ENCODE data around the gene C4B. TPM values are rescaled to one million over a fixed set of nuclear protein-coding genes. Genes with fewer than 3 reads are reported as not detected.
A peak's percentile ranks its signal among the peaks of the same experiment; 100 is the strongest.
"Not testable (repeated sequence)": the region's sequence is repeated elsewhere in the genome, so short reads cannot be mapped to it uniquely, and the experiment has no call there.

Gene C4B
- 17.6 and 59.1 TPM in 2 replicates for total RNA-seq (2011; cell fraction: chromatin; rRNA removed; ENCODE audit: low replicate concordance)
- total RNA-seq (2011; cell fraction: nucleolus; rRNA removed), result 28.7 and 30.2 TPM in 2 replicates
- total RNA-seq (2011; cell fraction: nucleoplasm; rRNA removed), result 20.5 and 23.3 TPM in 2 replicates
- 4.9 and 6.0 TPM in 2 replicates for total RNA-seq (2014; rRNA removed)
- total RNA-seq (2014; rRNA removed; fragmentation: Illumina TruSeq; extraction: Trizol), result 2.4 and 3.3 TPM in 2 replicates
- 7.0 and 7.4 TPM in 2 replicates for total RNA-seq (2015; rRNA removed; fragmentation: Illumina TruSeq; extraction: Trizol)
- 8.5 and 8.8 TPM in 2 replicates for total RNA-seq (2021)
- 7.4 and 14.4 TPM in 2 replicates for polyA plus RNA-seq (2011; rRNA removed)
- polyA plus RNA-seq (2011; cell fraction: cytosol; rRNA removed), result 9.6 and 14.8 TPM in 2 replicates
- 52.4 and 74.8 TPM in 2 replicates for polyA plus RNA-seq (2011; cell fraction: nucleus; rRNA removed)
- polyA plus RNA-seq (2012), result 9.3 and 10.8 TPM in 2 replicates
- 5.4 and 7.2 TPM in 2 replicates for polyA plus RNA-seq (2014; fragmentation: Illumina TruSeq; extraction: Trizol)
- under 1 TPM; 0.32 to 0.52 TPM for polyA plus RNA-seq (2014; fragmentation: Nextera tagmentation; extraction: Ambion mirVana)
- 6.0 and 6.9 TPM in 2 replicates for polyA plus RNA-seq (2014; rRNA removed)
- 6.6 and 10.2 TPM in 2 replicates for polyA minus RNA-seq (2011; rRNA and poly(A)+ RNA removed)
- polyA minus RNA-seq (2011; cell fraction: cytosol; rRNA and poly(A)+ RNA removed), result 3.5 and 4.3 TPM in 2 replicates
- 14.1 and 29.7 TPM in 2 replicates for polyA minus RNA-seq (2011; cell fraction: nucleus; rRNA and poly(A)+ RNA removed)
- Bru-seq, nascent RNA, result percentile 12 among the genes with signal in this experiment
- percentile 5 among the genes with signal in this experiment for BruChase-seq, experiment 1, labeled RNA remaining after a 2-hour chase
- percentile 13 among the genes with signal in this experiment for BruChase-seq, experiment 2, labeled RNA remaining after a 6-hour chase
- long read RNA-seq, experiment 1, partial matches to known transcripts, result 1 of 1 reads
- long read RNA-seq, experiment 1, other reads (novel, unspliced or antisense), result 0 of 1 reads
- long read RNA-seq, experiment 2, partial matches to known transcripts, result 1 of 2 reads
- long read RNA-seq, experiment 2, other reads (novel, unspliced or antisense), result 1 of 2 reads
- long read RNA-seq, experiment 3, partial matches to known transcripts, result 3 of 4 reads
- long read RNA-seq, experiment 3, other reads (novel, unspliced or antisense), result 1 of 4 reads

DNA sequence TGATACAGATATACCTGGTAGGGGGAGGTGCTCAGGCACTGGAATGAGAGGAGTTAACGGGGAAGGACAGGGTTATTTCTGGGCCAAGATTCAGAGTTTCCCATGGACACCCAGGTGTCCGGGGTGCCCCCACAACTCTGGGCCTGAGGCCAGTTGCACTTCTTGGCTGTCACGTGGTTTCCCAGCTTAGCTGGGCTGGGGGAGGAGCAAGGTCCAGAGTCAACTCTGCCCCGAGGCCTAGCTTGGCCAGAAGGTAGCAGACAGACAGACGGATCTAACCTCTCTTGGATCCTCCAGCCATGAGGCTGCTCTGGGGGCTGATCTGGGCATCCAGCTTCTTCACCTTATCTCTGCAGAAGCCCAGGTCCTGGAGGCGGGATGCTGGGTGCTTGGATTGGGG lies at the start of gene C4B:
Gene C4B, plus strand, starts transcription at position 249 of the 400 bp plus-strand sequence. Its CDS starts 51 bp downstream, at position 300.
- H3K9me1 ChIP-seq (ENCODE audit: control insufficient read depth, insufficient read depth, low read length); H3K4me3 ChIP-seq; in situ Hi-C loops (cut with MboI); H4K20me1 ChIP-seq (replicated peaks; ENCODE audit: control insufficient read depth, insufficient read depth, low read length); H3K9me3 ChIP-seq (replicated peaks; ENCODE audit: control insufficient read depth, insufficient read depth, low read depth, low read length); H3K4me1 ChIP-seq (replicated peaks in 1 of 2; ENCODE audit: control insufficient read depth in 2 of 2, insufficient read depth in 2 of 2, low read length in 2 of 2); H3K4me2 ChIP-seq (ENCODE audit: insufficient read depth, low read length); POLR2A ChIA-PET; H2AFZ ChIP-seq (ENCODE audit: low read depth, low read length); DNase-seq (ENCODE audit: extremely low read depth in 1 of 4, low spot score in 3 of 4); H3K27me3 ChIP-seq (ENCODE audit: control insufficient read depth in 2 of 2, insufficient read depth in 2 of 2, low read length in 2 of 2); H3K79me2 ChIP-seq (ENCODE audit: control insufficient read depth, insufficient read depth, low read length); H3K9ac ChIP-seq (ENCODE audit: insufficient read depth in 1 of 2, low read depth in 2 of 2, low read length in 2 of 2); BruUV-seq (replicated peaks); H3K36me3 ChIP-seq (ENCODE audit: control insufficient read depth, insufficient read depth, low read length); H3K27ac ChIP-seq (ENCODE audit: extremely low read depth, low read depth, low read length); CTCF ChIA-PET (ENCODE audit: low intra/inter-chr PET ratio); intact Hi-C loops (cut with micrococcal nuclease): not testable (repeated sequence)
- peak; percentile 77 for FAIRE-seq
- WGBS (ENCODE audit: insufficient coverage, low coverage, missing lambda C conversion rate), result no CpG with 5 or more reads among the region's 6 CpGs
- ATAC-seq, result peak; percentile 22; the same call in 2 of the 3 replicates

- FAIRE-seq, result no peak
- H3K79me2 ChIP-seq (ENCODE audit: control insufficient read depth, insufficient read depth, low read length), result peaks cover 11% of the 10 kb centered on the region
- no peak overlapping the region for H3K4me2 ChIP-seq (ENCODE audit: insufficient read depth, low read length)
- H3K9ac ChIP-seq (ENCODE audit: insufficient read depth in 1 of 2, low read depth in 2 of 2, low read length in 2 of 2), result no peak overlapping the region
- CTCF ChIA-PET (ENCODE audit: low intra/inter-chr PET ratio), result no interaction called here
- TF ChIP-seq POLR2G (IDR thresholded peaks at IDR 0.05; ENCODE audit: low read depth, low read length) (peak; percentile 36; the same call in 1 of the 2 replicates), RBFOX2 (IDR thresholded peaks at IDR 0.05; ENCODE audit: low read depth, low read length) (peak; percentile 44; the same call in 1 of the 2 replicates), SMARCC2 (IDR thresholded peaks at IDR 0.05; ENCODE audit: low read depth) (no peak), ETS1 (conservative IDR thresholded peaks at IDR 0.05; ENCODE audit: control insufficient read depth, low read depth, low read length) (no peak)
- no peaks in the 10 kb centered on the region for H3K9me3 ChIP-seq (replicated peaks; ENCODE audit: control insufficient read depth, insufficient read depth, low read depth, low read length)
- no peaks in the 10 kb centered on the region for H4K20me1 ChIP-seq (replicated peaks; ENCODE audit: control insufficient read depth, insufficient read depth, low read length)
- no peak overlapping the region for H2AFZ ChIP-seq (ENCODE audit: low read depth, low read length)
- no peaks in the 10 kb centered on the region for H3K9me1 ChIP-seq (ENCODE audit: control insufficient read depth, insufficient read depth, low read length)
- BruUV-seq (replicated peaks), result no TSS peak
- ATAC-seq, result no peak
- WGBS (ENCODE audit: insufficient coverage, low coverage, missing lambda C conversion rate), result 94% methylated on average over 13 of the region's 13 CpGs
- peaks cover 28 to 31% of the 10 kb centered on the region in 2 experiments; a peak in 4 of 5 replicates for H3K4me1 ChIP-seq (replicated peaks in 1 of 2; ENCODE audit: control insufficient read depth in 2 of 2, insufficient read depth in 2 of 2, low read length in 2 of 2)
- no peaks in the 10 kb centered on the region for H3K27me3 ChIP-seq (ENCODE audit: control insufficient read depth in 2 of 2, insufficient read depth in 2 of 2, low read length in 2 of 2)
- intact Hi-C loops (cut with micrococcal nuclease) (no loop called here), in situ Hi-C loops (cut with MboI) (no loop called here)
- DNase-seq (ENCODE audit: extremely low read depth in 1 of 4, low spot score in 3 of 4), result no peak
- peaks cover 98% of the 10 kb centered on the region for H3K36me3 ChIP-seq (ENCODE audit: control insufficient read depth, insufficient read depth, low read length)
- H3K27ac ChIP-seq (ENCODE audit: extremely low read depth, low read depth, low read length), result no peak overlapping the region
- no peak overlapping the region for H3K4me3 ChIP-seq
- POLR2A ChIA-PET, result no interaction called here
Measured at GRCh38 chr6:31965700-31966099, 48.9 kb upstream of the C4B start.

Data from K562 (cell line).